DOHH2 (cell line): ENCODE measurements around the gene ASB13.

Experiments used
- H3F3A ChIP-seq: fragments of 200-600 bp; sonication (generic), shearing (Covaris generic); 2 replicates; pipeline ENCODE4 v1.6.0; 2016; ENCODE audit warnings: antibody characterized with exemption, mild to moderate bottlenecking; ENCODE audit not compliant: control insufficient read depth, insufficient read depth
- H3K27ac ChIP-seq: fragments of 200-600 bp; sonication (generic); 2 replicates; pipeline ENCODE4 v1.5.1; 2014; ENCODE audit warnings: low read depth, mild to moderate bottlenecking, low read length, moderate library complexity
- H3K27me3 ChIP-seq: fragments of 200-600 bp; sonication (generic); 2 replicates; pipeline ENCODE4 v1.6.1; 2014; ENCODE audit warnings: mild to moderate bottlenecking, low read length, mixed read lengths; ENCODE audit not compliant: control insufficient read depth
- H3K36me3 ChIP-seq: fragments of 200-600 bp; sonication (generic); 2 replicates; pipeline ENCODE4 v1.6.1; 2014; ENCODE audit warnings: mild to moderate bottlenecking, low read length, moderate library complexity, mixed read lengths; ENCODE audit not compliant: control insufficient read depth
- H3K4me1 ChIP-seq: fragments of 200-600 bp; sonication (generic); 2 replicates; pipeline ENCODE4 v1.6.1; 2014; ENCODE audit warnings: mild to moderate bottlenecking, low read length, mixed read lengths; ENCODE audit not compliant: control insufficient read depth
- H3K4me2 ChIP-seq: fragments of 200-600 bp; sonication (generic); 2 replicates; pipeline ENCODE4 v1.6.0; 2014; ENCODE audit warnings: mild to moderate bottlenecking, low read length, moderate library complexity
- H3K4me3 ChIP-seq: fragments of 200-600 bp; sonication (generic); 2 replicates; pipeline ENCODE4 v1.5.1; 2014; ENCODE audit warnings: mild to moderate bottlenecking, low read length, mixed read lengths
- H3K79me2 ChIP-seq: fragments of 200-600 bp; sonication (generic); 2 replicates; pipeline ENCODE4 v1.6.1; 2014; ENCODE audit warnings: mild to moderate bottlenecking, low read length, mixed read lengths; ENCODE audit not compliant: control insufficient read depth
- H3K9me2 ChIP-seq: fragments of 200-600 bp; sonication (generic); replicated peaks from 2 replicates; pipeline ENCODE4 v1.6.1; 2014; ENCODE audit warnings: mild to moderate bottlenecking, low read length, mixed read lengths; ENCODE audit not compliant: control insufficient read depth
- H3K9me3 ChIP-seq: fragments of 200-600 bp; sonication (generic); 2 replicates; pipeline ENCODE4 v1.6.1; 2014; ENCODE audit warnings: antibody characterized with exemption, low read length, mixed read lengths; ENCODE audit not compliant: control insufficient read depth, insufficient read depth
- H4K20me1 ChIP-seq: fragments of 200-600 bp; sonication (generic); 2 replicates; pipeline ENCODE4 v1.6.0; 2014; ENCODE audit warnings: low read depth, mild to moderate bottlenecking, antibody characterized with exemption, low read length, moderate library complexity; ENCODE audit not compliant: control insufficient read depth, insufficient read depth
- CTCF ChIP-seq: fragments of 200-600 bp; sonication (generic); IDR thresholded peaks from one replicate; pipeline ENCODE4 v1.5.1; 2014; ENCODE audit warnings: antibody characterized with exemption, mild to moderate bottlenecking, low read depth, low read length; ENCODE audit not compliant: poor library complexity, severe bottlenecking
- EZH2phosphoT487 ChIP-seq: fragments of 200-600 bp; sonication (generic); IDR thresholded peaks from 2 replicates; pipeline ENCODE4 v1.6.1; 2017; ENCODE audit warnings: borderline replicate concordance, mild to moderate bottlenecking, antibody characterized with exemption, low read length, moderate library complexity, mixed read lengths

ASB13 gene

DNA sequence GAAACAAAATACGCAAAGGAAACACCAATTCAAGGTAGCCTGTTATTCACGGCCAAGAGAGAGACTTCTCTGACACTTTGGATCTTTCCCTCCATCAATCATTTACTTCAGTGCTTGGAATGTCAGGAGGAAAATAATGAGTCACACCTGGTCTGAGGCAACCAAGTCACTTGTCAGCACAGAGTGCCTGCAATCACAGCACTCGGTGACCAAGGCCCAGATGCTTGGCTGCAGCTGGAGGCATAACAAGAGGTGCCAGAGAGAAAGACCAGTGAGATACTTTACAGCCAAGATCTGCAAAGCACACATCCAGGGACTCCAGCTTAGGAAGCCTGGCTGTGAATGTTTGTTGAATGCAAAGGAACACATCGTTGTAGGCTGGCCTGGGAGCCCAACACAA lies 33.9 kb downstream of the ASB13 start:
- no peaks in the 10 kb centered on the region for H3K9me3 ChIP-seq
- H3K27me3 ChIP-seq: no peaks in the 10 kb centered on the region
- H3K4me1 ChIP-seq: peaks cover 31% of the 10 kb centered on the region
- H3K4me2 ChIP-seq: no peak overlapping the region
- H3K27ac ChIP-seq: no peak overlapping the region
- no peaks in the 10 kb centered on the region for H3K9me2 ChIP-seq
- no peak overlapping the region for H3K4me3 ChIP-seq
- H3F3A ChIP-seq: peaks cover 9% of the 10 kb centered on the region; the same call in 1 of the 2 replicates
- H3K36me3 ChIP-seq: no peaks in the 10 kb centered on the region
- no peaks in the 10 kb centered on the region; the same call in 1 of the 2 replicates for H3K79me2 ChIP-seq
- H4K20me1 ChIP-seq: no peaks in the 10 kb centered on the region
- no peak for TF ChIP-seq CTCF
- TF ChIP-seq EZH2phosphoT487: no peak

DNA sequence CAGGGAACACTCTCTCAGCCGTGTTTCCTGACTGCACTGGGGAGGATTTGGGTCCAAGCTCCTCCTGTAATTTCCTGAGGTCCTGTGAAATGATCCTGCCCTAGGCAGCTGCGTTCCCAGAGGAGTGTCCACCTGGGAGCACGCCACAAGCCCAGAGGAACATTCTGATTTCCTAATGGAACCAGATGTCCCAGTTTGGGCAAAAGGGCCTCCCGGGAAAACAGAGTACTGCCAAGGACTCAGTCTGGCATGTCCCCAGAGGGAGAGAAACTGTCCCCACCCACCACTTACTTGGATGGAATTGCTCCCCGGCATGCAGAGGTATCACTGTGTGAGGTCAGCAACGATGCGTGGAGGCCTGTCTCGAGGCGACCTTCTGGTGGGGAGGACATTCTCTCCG lies 34.5 kb downstream of the ASB13 start:
- Histone ChIP-seq H3K9me3 (no peaks in the 10 kb centered on the region), H3K27me3 (no peaks in the 10 kb centered on the region), H3K4me3 (no peak overlapping the region), H3F3A (peaks cover 5% of the 10 kb centered on the region; the same call in 1 of the 2 replicates), H3K36me3 (no peaks in the 10 kb centered on the region), H3K4me2 (no peak overlapping the region), H4K20me1 (no peaks in the 10 kb centered on the region), H3K9me2 (no peaks in the 10 kb centered on the region), H3K27ac (no peak overlapping the region), H3K79me2 (no peaks in the 10 kb centered on the region; the same call in 1 of the 2 replicates), H3K4me1 (peaks cover 31% of the 10 kb centered on the region)
- TF ChIP-seq CTCF (no peak), EZH2phosphoT487 (no peak)

DNA sequence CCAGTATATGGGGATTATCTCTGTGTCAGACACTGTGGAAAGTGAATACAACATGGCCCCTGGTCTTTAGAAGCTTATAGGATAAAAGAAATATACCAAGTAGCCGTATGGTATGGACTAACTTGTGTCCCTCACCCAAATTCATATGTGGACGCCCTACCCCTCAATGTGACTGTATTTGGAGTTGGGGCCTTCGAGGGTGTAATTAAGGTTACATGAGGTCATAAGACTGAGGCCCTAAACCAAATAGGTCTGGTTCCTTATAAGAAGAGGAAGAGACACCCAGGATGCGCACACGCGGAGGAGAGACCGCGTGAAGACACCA lies 36.3 kb downstream of the ASB13 start:
- Histone ChIP-seq H3K9me2 (no peaks in the 10 kb centered on the region), H3K4me1 (peaks cover 31% of the 10 kb centered on the region), H3K36me3 (no peaks in the 10 kb centered on the region), H3K79me2 (no peaks in the 10 kb centered on the region; the same call in 1 of the 2 replicates), H3K4me3 (no peak overlapping the region), H3K9me3 (no peaks in the 10 kb centered on the region), H4K20me1 (no peaks in the 10 kb centered on the region), H3K27ac (no peak overlapping the region), H3K4me2 (peak overlapping the region; percentile 67), H3K27me3 (no peaks in the 10 kb centered on the region), H3F3A (no peaks in the 10 kb centered on the region)
- TF ChIP-seq CTCF (peak; percentile 8), EZH2phosphoT487 (no peak)
